ENCODE measurements around the gene SLC35E1. TPM values are rescaled to one million over a fixed set of nuclear protein-coding genes. Genes with fewer than 3 reads are reported as not detected.
A peak's percentile ranks its signal among the peaks of the same experiment; 100 is the strongest.

The SLC35E1 gene
- polyA plus RNA-seq, 1 experiment, result 55.6 TPM

- no peaks in the 10 kb centered on the region for H3K27me3 ChIP-seq (ENCODE audit: control insufficient read depth, insufficient read depth, low read length)
- ChIA-PET POLR2A (no interaction called here), CTCF (interaction anchor here (1.1 kb wide), 1 partner anchor 13 kb away, joined by 3 read pairs; no protein-coding TSS in a partner anchor)
- no peak for DNase-seq (ENCODE audit: low read depth)
- H3K4me3 ChIP-seq (ENCODE audit: low read depth, low read length), result no peak overlapping the region
- H3K36me3 ChIP-seq (ENCODE audit: control insufficient read depth, insufficient read depth, low read length), result peaks cover 74% of the 10 kb centered on the region
- TF ChIP-seq CTCF (IDR thresholded peaks at IDR 0.05; ENCODE audit: insufficient read depth, low read depth, low read length), result peak; percentile 28
Observed at GRCh38 chr19:16527971-16528521, 44.2 kb downstream of the SLC35E1 start.

- ChIA-PET POLR2A (no interaction called here), CTCF (interaction anchor here (1.1 kb wide), 1 partner anchor 14 kb away, joined by 3 read pairs; no protein-coding TSS in a partner anchor)
- no peak for TF ChIP-seq CTCF (IDR thresholded peaks at IDR 0.05; ENCODE audit: insufficient read depth, low read depth, low read length)
Observed at GRCh38 chr19:16527334-16527935, 44.8 kb downstream of the SLC35E1 start.

DNA sequence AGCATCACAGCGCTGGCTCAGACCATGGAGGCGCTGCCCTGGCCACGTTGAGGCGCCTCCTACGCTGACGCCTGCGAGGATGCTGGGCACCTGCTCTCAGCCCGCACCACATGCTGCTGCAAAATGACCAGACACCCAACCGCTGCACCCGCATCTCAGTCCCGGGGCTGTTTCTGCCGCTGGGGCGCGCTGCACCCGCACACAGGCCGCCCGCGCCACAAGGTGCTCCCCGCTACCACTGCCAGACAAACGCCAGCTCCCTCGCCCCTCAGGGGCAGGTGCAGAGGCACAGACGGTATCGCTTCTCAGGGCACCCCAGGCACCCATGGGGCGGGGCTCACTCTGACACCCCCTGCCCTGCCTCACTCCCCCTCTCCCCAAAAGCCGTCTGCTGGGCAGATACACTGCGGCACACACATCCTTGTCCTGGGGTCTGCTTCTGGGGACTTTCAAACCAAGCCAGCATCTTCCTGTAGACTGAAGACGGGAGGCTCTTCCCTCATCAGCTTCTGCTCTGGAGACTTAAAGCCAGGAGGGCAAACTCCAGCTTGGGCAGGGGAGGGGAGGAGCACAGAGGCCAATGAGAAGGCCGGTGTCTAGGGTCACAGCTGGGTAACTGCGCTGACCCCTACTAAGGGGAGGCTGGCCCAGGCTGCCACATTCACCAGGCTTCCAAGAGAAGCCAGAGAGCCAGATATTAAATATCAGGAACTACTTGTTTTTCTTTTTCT is 46.3 kb downstream of the SLC35E1 start:
- no peak for TF ChIP-seq CTCF (IDR thresholded peaks at IDR 0.05; ENCODE audit: insufficient read depth, low read depth, low read length)
- DNase-seq (ENCODE audit: low read depth), result no peak
- peaks cover 69% of the 10 kb centered on the region for H3K36me3 ChIP-seq (ENCODE audit: control insufficient read depth, insufficient read depth, low read length)
- no peaks in the 10 kb centered on the region for H3K27me3 ChIP-seq (ENCODE audit: control insufficient read depth, insufficient read depth, low read length)
- POLR2A ChIA-PET, result no interaction called here
- CTCF ChIA-PET, result interaction anchor here (0.8 kb wide), 1 partner anchor 12 kb away, joined by 3 read pairs; no protein-coding TSS in a partner anchor
- no peak overlapping the region for H3K4me3 ChIP-seq (ENCODE audit: low read depth, low read length)

More at GRCh38 chr19:16527334-16527935, 44.8 kb downstream of the SLC35E1 start:
- Histone ChIP-seq H3K36me3 (ENCODE audit: control insufficient read depth, insufficient read depth, low read length) (peaks cover 75% of the 10 kb centered on the region), H3K27me3 (ENCODE audit: control insufficient read depth, insufficient read depth, low read length) (no peaks in the 10 kb centered on the region), H3K4me3 (ENCODE audit: low read depth, low read length) (no peak overlapping the region)
- no peak for DNase-seq (ENCODE audit: low read depth)

GRCh38 chr19:16524991-16525734 is 47.1 kb downstream of the SLC35E1 start:
- ChIA-PET CTCF (no interaction called here), POLR2A (no interaction called here)
- no peak for TF ChIP-seq CTCF (IDR thresholded peaks at IDR 0.05; ENCODE audit: insufficient read depth, low read depth, low read length)
- Histone ChIP-seq H3K27me3 (ENCODE audit: control insufficient read depth, insufficient read depth, low read length) (no peaks in the 10 kb centered on the region), H3K4me3 (ENCODE audit: low read depth, low read length) (no peak overlapping the region), H3K36me3 (ENCODE audit: control insufficient read depth, insufficient read depth, low read length) (peaks cover 69% of the 10 kb centered on the region)
- no peak for DNase-seq (ENCODE audit: low read depth)

All from BJ (cell line).